ENCODE data around the gene OTUB1.
"Not testable (repeated sequence)": the region's sequence is repeated elsewhere in the genome, so short reads cannot be mapped to it uniquely, and the experiment has no call there.

Gene OTUB1

GRCh38 chr11:64041846-64042245, 55.6 kb downstream of the OTUB1 start:
- H3K27me3 ChIP-seq (ENCODE audit: insufficient read depth, low read length), result peaks cover 23% of the 10 kb centered on the region
- peaks cover 23% of the 10 kb centered on the region for H3K4me1 ChIP-seq (ENCODE audit: insufficient read depth, low read length)
- H3K36me3 ChIP-seq (ENCODE audit: insufficient read depth, low read length), result no peaks in the 10 kb centered on the region
- H3K4me3 ChIP-seq (ENCODE audit: low read length), result no peak overlapping the region
- H2AFZ ChIP-seq (ENCODE audit: low read depth, low read length), result no peak overlapping the region
- no peaks in the 10 kb centered on the region for H3K9me3 ChIP-seq (ENCODE audit: low read length)

- no peaks in the 10 kb centered on the region for H3K9me3 ChIP-seq (ENCODE audit: low read length)
- H3K27me3 ChIP-seq (ENCODE audit: insufficient read depth, low read length), result peaks cover 19% of the 10 kb centered on the region
- H2AFZ ChIP-seq (ENCODE audit: low read depth, low read length), result no peak overlapping the region
- H3K4me1 ChIP-seq (ENCODE audit: insufficient read depth, low read length), result peaks cover 22% of the 10 kb centered on the region
- H3K36me3 ChIP-seq (ENCODE audit: insufficient read depth, low read length), result no peaks in the 10 kb centered on the region
- no peak overlapping the region for H3K4me3 ChIP-seq (ENCODE audit: low read length)
Measured at GRCh38 chr11:64042301-64042700, 56.1 kb downstream of the OTUB1 start.

- H2AFZ ChIP-seq (ENCODE audit: low read depth, low read length), result no peak overlapping the region
- H3K36me3 ChIP-seq (ENCODE audit: insufficient read depth, low read length), result no peaks in the 10 kb centered on the region
- H3K9me3 ChIP-seq (ENCODE audit: low read length), result no peaks in the 10 kb centered on the region
- peaks cover 29% of the 10 kb centered on the region for H3K4me1 ChIP-seq (ENCODE audit: insufficient read depth, low read length)
- no peak overlapping the region for H3K4me3 ChIP-seq (ENCODE audit: low read length)
- peaks cover 7% of the 10 kb centered on the region for H3K27me3 ChIP-seq (ENCODE audit: insufficient read depth, low read length)
Measured at GRCh38 chr11:64043545-64043944, 57.3 kb downstream of the OTUB1 start.

- Histone ChIP-seq H3K27me3 (ENCODE audit: insufficient read depth, low read length) (no peaks in the 10 kb centered on the region), H3K4me1 (ENCODE audit: insufficient read depth, low read length) (peaks cover 29% of the 10 kb centered on the region), H3K9me3 (ENCODE audit: low read length) (no peaks in the 10 kb centered on the region), H2AFZ (ENCODE audit: low read depth, low read length) (no peak overlapping the region), H3K4me3 (ENCODE audit: low read length) (no peak overlapping the region), H3K36me3 (ENCODE audit: insufficient read depth, low read length) (no peaks in the 10 kb centered on the region)
Measured at GRCh38 chr11:64044730-64045393, 58.6 kb downstream of the OTUB1 start.

- H3K9me3 ChIP-seq (ENCODE audit: low read length), result no peaks in the 10 kb centered on the region
- H3K4me1 ChIP-seq (ENCODE audit: insufficient read depth, low read length), result peaks cover 29% of the 10 kb centered on the region
- H3K27me3 ChIP-seq (ENCODE audit: insufficient read depth, low read length), result no peaks in the 10 kb centered on the region
- no peak overlapping the region for H2AFZ ChIP-seq (ENCODE audit: low read depth, low read length)
- no peaks in the 10 kb centered on the region for H3K36me3 ChIP-seq (ENCODE audit: insufficient read depth, low read length)
- H3K4me3 ChIP-seq (ENCODE audit: low read length), result no peak overlapping the region
Measured at GRCh38 chr11:64045700-64046099, 59.5 kb downstream of the OTUB1 start.

- H3K36me3 ChIP-seq (ENCODE audit: insufficient read depth, low read length); H2AFZ ChIP-seq (ENCODE audit: low read depth, low read length); H3K9me3 ChIP-seq (ENCODE audit: low read length); H3K4me3 ChIP-seq (ENCODE audit: low read length); H3K27me3 ChIP-seq (ENCODE audit: insufficient read depth, low read length): not testable (repeated sequence)
- H3K4me1 ChIP-seq (ENCODE audit: insufficient read depth, low read length), result peaks cover 14% of the 10 kb centered on the region
Measured at GRCh38 chr11:64047373-64047772, 61.1 kb downstream of the OTUB1 start.

All from neuron (in vitro differentiated cells).